ENCODE data around the gene ITPA. TPM values are rescaled to one million over a fixed set of nuclear protein-coding genes. Genes with fewer than 3 reads are reported as not detected.

ITPA gene
- total and polyA plus RNA-seq, 2 of the 13 experiments (the other 11 are each of a cell fraction or from before 2014, with no cell fraction given), result 60.1 to 103 TPM

DNA sequence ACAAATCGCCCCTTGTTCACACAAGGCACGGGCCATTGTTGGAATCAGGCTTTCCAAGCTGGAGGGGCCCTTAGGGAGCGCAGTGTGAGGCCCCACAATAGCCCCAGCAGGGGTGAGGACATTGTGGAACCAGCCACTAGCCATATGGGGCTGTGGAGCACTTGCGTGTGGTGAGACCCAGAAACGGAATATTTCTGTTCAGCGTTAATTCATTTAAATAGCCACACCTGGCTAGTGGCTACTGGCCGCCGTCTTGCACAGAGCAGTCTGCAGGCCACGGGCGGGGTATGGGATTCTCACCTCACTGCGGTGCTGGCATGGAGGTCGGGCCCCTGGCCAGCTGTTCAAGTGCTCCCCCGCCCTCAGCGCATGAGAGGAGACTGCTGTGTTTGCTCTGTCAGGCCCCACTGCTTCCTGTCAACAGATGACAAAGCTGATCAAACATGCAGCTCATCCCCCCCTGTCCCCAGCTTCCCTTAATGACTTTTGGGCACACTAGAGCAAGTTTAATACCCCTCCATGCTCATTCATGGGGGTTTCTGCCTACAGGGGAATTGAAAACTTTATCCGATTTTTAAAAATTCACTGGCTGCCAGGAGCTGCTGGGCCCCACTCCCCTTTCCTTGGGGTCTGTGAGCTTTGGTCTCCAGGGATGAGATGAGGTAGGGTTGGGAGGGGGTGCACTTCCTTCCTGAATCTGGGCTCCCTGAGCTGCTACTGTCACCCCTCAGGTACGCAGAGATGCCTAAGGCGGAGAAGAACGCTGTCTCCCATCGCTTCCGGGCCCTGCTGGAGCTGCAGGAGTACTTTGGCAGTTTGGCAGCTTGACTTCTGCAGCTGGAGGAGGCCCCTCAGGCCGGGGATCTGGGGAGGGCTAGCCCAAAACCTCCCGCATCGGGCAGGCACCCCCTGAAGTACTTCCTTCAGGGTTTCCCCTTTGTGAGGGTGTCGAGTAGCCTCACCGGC, 13.6 kb downstream of the ITPA start (continued):
- TF ChIP-seq, protein P1, sequence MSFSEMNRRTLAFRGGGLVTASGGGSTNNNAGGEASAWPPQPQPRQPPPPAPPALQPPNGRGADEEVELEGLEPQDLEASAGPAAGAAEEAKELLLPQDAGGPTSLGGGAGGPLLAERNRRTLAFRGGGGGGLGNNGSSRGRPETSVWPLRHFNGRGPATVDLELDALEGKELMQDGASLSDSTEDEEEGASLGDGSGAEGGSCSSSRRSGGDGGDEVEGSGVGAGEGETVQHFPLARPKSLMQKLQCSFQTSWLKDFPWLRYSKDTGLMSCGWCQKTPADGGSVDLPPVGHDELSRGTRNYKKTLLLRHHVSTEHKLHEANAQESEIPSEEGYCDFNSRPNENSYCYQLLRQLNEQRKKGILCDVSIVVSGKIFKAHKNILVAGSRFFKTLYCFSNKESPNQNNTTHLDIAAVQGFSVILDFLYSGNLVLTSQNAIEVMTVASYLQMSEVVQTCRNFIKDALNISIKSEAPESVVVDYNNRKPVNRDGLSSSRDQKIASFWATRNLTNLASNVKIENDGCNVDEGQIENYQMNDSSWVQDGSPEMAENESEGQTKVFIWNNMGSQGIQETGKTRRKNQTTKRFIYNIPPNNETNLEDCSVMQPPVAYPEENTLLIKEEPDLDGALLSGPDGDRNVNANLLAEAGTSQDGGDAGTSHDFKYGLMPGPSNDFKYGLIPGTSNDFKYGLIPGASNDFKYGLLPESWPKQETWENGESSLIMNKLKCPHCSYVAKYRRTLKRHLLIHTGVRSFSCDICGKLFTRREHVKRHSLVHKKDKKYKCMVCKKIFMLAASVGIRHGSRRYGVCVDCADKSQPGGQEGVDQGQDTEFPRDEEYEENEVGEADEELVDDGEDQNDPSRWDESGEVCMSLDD (CRISPR knock-in tag; IDR thresholded peaks at IDR 0.05; ENCODE audit: borderline replicate concordance), result peak; percentile 79; the same call in 1 of the 2 replicates
- TF ChIP-seq GLI4 (CRISPR knock-in tag; IDR thresholded peaks at IDR 0.05; ENCODE audit: borderline replicate concordance) (no peak; the same call in 1 of the 2 replicates), RBAK (CRISPR knock-in tag; IDR thresholded peaks at IDR 0.05) (0 out of 2 replicates have a peak, but pooled peaks have one; percentile 81), GZF1 (CRISPR knock-in tag; IDR thresholded peaks at IDR 0.05) (peak; percentile 74; the same call in 1 of the 2 replicates), ARNTL (CRISPR knock-in tag; IDR thresholded peaks at IDR 0.05) (peak; percentile 89), ZNF780A (CRISPR knock-in tag; IDR thresholded peaks at IDR 0.05) (peak; percentile 78; the same call in 1 of the 2 replicates), ZNF431 (CRISPR knock-in tag; IDR thresholded peaks at IDR 0.05; ENCODE audit: borderline replicate concordance, low read depth) (peak; percentile 76; the same call in 1 of the 2 replicates), TBX3 (IDR thresholded peaks at IDR 0.05; ENCODE audit: borderline replicate concordance) (peak; percentile 86), NR2F1 (CRISPR knock-in tag; IDR thresholded peaks at IDR 0.05) (peak; percentile 98), HNRNPH1 (optimal IDR thresholded peaks at IDR 0.05; ENCODE audit: low read depth, low read length) (peak; percentile 69), CHD4 (IDR thresholded peaks at IDR 0.05; ENCODE audit: borderline replicate concordance, low read length) (no peak), TOE1 (CRISPR knock-in tag; IDR thresholded peaks at IDR 0.05) (peak; percentile 91; the same call in 1 of the 2 replicates), ZNF792 (CRISPR knock-in tag; IDR thresholded peaks at IDR 0.05) (peak; percentile 97; the same call in 1 of the 2 replicates), ZNF841 (CRISPR knock-in tag; IDR thresholded peaks at IDR 0.05; ENCODE audit: borderline replicate concordance) (0 out of 2 replicates have a peak, but pooled peaks have one; percentile 17), ZNF34 (CRISPR knock-in tag; IDR thresholded peaks at IDR 0.05; ENCODE audit: borderline replicate concordance) (peak; percentile 80; the same call in 1 of the 2 replicates)
- TF ChIP-seq, protein P2, sequence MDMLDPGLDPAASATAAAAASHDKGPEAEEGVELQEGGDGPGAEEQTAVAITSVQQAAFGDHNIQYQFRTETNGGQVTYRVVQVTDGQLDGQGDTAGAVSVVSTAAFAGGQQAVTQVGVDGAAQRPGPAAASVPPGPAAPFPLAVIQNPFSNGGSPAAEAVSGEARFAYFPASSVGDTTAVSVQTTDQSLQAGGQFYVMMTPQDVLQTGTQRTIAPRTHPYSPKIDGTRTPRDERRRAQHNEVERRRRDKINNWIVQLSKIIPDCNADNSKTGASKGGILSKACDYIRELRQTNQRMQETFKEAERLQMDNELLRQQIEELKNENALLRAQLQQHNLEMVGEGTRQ (IDR thresholded peaks at IDR 0.05; ENCODE audit: low read depth, low read length), result no peak
- TF ChIP-seq, protein P2 (CRISPR knock-in tag; IDR thresholded peaks at IDR 0.05; ENCODE audit: borderline replicate concordance), result no peak; the same call in 1 of the 2 replicates
- TF ChIP-seq, protein P3, sequence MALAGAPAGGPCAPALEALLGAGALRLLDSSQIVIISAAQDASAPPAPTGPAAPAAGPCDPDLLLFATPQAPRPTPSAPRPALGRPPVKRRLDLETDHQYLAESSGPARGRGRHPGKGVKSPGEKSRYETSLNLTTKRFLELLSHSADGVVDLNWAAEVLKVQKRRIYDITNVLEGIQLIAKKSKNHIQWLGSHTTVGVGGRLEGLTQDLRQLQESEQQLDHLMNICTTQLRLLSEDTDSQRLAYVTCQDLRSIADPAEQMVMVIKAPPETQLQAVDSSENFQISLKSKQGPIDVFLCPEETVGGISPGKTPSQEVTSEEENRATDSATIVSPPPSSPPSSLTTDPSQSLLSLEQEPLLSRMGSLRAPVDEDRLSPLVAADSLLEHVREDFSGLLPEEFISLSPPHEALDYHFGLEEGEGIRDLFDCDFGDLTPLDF (CRISPR knock-in tag; IDR thresholded peaks at IDR 0.05), result no peak
- TF ChIP-seq, protein P4, sequence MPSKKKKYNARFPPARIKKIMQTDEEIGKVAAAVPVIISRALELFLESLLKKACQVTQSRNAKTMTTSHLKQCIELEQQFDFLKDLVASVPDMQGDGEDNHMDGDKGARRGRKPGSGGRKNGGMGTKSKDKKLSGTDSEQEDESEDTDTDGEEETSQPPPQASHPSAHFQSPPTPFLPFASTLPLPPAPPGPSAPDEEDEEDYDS (CRISPR knock-in tag; IDR thresholded peaks at IDR 0.05), result peak; percentile 79
- TF ChIP-seq, protein P5, sequence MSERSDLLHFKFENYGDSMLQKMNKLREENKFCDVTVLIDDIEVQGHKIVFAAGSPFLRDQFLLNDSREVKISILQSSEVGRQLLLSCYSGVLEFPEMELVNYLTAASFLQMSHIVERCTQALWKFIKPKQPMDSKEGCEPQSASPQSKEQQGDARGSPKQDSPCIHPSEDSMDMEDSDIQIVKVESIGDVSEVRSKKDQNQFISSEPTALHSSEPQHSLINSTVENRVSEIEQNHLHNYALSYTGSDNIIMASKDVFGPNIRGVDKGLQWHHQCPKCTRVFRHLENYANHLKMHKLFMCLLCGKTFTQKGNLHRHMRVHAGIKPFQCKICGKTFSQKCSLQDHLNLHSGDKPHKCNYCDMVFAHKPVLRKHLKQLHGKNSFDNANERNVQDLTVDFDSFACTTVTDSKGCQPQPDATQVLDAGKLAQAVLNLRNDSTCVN (CRISPR knock-in tag; IDR thresholded peaks at IDR 0.05; ENCODE audit: borderline replicate concordance), result peak; percentile 88; the same call in 1 of the 2 replicates

Measured in HepG2 (cell line).